ENCODE data around the gene ITPR3. TPM values are rescaled to one million over a fixed set of nuclear protein-coding genes. Genes with fewer than 3 reads are reported as not detected.

ITPR3 gene
- total and polyA plus RNA-seq, 2 of the 13 experiments (the other 11 are each of a cell fraction or from before 2014, with no cell fraction given): 3.8 to 21.4 TPM

DNA sequence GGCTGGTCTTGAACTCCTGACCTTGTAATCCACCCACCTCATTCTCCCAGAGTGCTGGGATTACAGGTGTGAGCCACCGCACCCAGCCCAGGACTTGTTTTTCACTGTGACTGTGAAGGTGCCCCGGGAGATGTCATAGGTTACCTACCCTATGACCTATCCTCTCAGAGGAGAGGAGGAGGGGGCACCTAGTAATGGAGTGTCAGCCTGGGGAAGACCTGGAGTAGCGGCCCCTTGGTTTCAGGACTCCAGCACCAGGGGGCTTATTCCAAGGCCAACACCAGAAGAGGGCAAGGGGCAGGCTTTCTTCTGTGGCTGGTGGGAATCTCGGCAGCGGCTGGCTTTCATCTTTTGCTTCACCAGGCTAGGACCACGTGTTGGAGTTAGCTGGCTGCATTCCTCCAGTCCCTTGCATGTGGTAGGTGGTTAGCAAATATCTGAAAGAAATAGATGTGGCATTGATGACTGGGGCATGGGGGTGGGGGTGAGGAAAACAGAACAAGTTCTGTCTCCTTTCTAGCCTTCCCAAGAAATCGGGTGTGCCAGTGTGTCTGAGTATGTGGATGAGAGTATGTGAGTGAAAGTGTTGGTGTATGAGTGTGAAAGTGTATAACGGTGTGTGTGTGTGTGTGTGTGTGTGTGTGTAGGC is 7.9 kb upstream of the ITPR3 start (continued):
- TF ChIP-seq GMEB2 (CRISPR knock-in tag; IDR thresholded peaks at IDR 0.05; ENCODE audit: low read depth) (no peak), DPF2 (CRISPR knock-in tag; IDR thresholded peaks at IDR 0.05; ENCODE audit: borderline replicate concordance, low read depth) (peak; percentile 78; the same call in 1 of the 2 replicates), ZNF547 (CRISPR knock-in tag; IDR thresholded peaks at IDR 0.05) (no peak), TEAD2 (CRISPR knock-in tag; IDR thresholded peaks at IDR 0.05) (no peak), ZNF33B (CRISPR knock-in tag; IDR thresholded peaks at IDR 0.05) (no peak), ZFP82 (CRISPR knock-in tag; IDR thresholded peaks at IDR 0.05; ENCODE audit: borderline replicate concordance) (no peak), PHF21A (CRISPR knock-in tag; IDR thresholded peaks at IDR 0.05) (peak; percentile 85; the same call in 1 of the 2 replicates), IRX3 (CRISPR knock-in tag; IDR thresholded peaks at IDR 0.05; ENCODE audit: borderline replicate concordance, low read depth) (no peak), NFKB2 (CRISPR knock-in tag; IDR thresholded peaks at IDR 0.05; ENCODE audit: borderline replicate concordance) (0 out of 2 replicates have a peak, but pooled peaks have one; percentile 39), PLRG1 (conservative IDR thresholded peaks at IDR 0.05) (no peak), TOE1 (CRISPR knock-in tag; IDR thresholded peaks at IDR 0.05) (no peak)
- TF ChIP-seq, protein P1, sequence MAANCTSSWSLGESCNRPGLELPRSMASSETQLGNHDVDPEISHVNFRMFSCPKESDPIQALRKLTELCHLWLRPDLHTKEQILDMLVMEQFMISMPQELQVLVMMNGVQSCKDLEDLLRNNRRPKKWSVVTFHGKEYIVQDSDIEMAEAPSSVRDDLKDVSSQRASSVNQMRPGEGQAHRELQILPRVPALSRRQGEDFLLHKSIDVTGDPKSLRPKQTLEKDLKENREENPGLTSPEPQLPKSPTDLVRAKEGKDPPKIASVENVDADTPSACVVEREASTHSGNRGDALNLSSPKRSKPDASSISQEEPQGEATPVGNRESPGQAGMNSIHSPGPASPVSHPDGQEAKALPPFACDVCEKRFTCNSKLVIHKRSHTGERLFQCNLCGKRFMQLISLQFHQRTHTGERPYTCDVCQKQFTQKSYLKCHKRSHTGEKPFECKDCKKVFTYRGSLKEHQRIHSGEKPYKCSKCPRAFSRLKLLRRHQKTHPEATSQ (CRISPR knock-in tag; IDR thresholded peaks at IDR 0.05; ENCODE audit: borderline replicate concordance): no peak
- TF ChIP-seq, protein P2, sequence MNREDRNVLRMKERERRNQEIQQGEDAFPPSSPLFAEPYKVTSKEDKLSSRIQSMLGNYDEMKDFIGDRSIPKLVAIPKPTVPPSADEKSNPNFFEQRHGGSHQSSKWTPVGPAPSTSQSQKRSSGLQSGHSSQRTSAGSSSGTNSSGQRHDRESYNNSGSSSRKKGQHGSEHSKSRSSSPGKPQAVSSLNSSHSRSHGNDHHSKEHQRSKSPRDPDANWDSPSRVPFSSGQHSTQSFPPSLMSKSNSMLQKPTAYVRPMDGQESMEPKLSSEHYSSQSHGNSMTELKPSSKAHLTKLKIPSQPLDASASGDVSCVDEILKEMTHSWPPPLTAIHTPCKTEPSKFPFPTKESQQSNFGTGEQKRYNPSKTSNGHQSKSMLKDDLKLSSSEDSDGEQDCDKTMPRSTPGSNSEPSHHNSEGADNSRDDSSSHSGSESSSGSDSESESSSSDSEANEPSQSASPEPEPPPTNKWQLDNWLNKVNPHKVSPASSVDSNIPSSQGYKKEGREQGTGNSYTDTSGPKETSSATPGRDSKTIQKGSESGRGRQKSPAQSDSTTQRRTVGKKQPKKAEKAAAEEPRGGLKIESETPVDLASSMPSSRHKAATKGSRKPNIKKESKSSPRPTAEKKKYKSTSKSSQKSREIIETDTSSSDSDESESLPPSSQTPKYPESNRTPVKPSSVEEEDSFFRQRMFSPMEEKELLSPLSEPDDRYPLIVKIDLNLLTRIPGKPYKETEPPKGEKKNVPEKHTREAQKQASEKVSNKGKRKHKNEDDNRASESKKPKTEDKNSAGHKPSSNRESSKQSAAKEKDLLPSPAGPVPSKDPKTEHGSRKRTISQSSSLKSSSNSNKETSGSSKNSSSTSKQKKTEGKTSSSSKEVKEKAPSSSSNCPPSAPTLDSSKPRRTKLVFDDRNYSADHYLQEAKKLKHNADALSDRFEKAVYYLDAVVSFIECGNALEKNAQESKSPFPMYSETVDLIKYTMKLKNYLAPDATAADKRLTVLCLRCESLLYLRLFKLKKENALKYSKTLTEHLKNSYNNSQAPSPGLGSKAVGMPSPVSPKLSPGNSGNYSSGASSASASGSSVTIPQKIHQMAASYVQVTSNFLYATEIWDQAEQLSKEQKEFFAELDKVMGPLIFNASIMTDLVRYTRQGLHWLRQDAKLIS (CRISPR knock-in tag; IDR thresholded peaks at IDR 0.05): no peak
- TF ChIP-seq, protein P3, sequence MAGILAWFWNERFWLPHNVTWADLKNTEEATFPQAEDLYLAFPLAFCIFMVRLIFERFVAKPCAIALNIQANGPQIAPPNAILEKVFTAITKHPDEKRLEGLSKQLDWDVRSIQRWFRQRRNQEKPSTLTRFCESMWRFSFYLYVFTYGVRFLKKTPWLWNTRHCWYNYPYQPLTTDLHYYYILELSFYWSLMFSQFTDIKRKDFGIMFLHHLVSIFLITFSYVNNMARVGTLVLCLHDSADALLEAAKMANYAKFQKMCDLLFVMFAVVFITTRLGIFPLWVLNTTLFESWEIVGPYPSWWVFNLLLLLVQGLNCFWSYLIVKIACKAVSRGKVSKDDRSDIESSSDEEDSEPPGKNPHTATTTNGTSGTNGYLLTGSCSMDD (CRISPR knock-in tag; IDR thresholded peaks at IDR 0.05): no peak
- TF ChIP-seq, protein P4, sequence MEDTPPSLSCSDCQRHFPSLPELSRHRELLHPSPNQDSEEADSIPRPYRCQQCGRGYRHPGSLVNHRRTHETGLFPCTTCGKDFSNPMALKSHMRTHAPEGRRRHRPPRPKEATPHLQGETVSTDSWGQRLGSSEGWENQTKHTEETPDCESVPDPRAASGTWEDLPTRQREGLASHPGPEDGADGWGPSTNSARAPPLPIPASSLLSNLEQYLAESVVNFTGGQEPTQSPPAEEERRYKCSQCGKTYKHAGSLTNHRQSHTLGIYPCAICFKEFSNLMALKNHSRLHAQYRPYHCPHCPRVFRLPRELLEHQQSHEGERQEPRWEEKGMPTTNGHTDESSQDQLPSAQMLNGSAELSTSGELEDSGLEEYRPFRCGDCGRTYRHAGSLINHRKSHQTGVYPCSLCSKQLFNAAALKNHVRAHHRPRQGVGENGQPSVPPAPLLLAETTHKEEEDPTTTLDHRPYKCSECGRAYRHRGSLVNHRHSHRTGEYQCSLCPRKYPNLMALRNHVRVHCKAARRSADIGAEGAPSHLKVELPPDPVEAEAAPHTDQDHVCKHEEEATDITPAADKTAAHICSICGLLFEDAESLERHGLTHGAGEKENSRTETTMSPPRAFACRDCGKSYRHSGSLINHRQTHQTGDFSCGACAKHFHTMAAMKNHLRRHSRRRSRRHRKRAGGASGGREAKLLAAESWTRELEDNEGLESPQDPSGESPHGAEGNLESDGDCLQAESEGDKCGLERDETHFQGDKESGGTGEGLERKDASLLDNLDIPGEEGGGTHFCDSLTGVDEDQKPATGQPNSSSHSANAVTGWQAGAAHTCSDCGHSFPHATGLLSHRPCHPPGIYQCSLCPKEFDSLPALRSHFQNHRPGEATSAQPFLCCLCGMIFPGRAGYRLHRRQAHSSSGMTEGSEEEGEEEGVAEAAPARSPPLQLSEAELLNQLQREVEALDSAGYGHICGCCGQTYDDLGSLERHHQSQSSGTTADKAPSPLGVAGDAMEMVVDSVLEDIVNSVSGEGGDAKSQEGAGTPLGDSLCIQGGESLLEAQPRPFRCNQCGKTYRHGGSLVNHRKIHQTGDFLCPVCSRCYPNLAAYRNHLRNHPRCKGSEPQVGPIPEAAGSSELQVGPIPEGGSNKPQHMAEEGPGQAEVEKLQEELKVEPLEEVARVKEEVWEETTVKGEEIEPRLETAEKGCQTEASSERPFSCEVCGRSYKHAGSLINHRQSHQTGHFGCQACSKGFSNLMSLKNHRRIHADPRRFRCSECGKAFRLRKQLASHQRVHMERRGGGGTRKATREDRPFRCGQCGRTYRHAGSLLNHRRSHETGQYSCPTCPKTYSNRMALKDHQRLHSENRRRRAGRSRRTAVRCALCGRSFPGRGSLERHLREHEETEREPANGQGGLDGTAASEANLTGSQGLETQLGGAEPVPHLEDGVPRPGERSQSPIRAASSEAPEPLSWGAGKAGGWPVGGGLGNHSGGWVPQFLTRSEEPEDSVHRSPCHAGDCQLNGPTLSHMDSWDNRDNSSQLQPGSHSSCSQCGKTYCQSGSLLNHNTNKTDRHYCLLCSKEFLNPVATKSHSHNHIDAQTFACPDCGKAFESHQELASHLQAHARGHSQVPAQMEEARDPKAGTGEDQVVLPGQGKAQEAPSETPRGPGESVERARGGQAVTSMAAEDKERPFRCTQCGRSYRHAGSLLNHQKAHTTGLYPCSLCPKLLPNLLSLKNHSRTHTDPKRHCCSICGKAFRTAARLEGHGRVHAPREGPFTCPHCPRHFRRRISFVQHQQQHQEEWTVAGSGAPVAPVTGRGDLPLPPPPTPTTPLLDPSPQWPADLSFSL (CRISPR knock-in tag; IDR thresholded peaks at IDR 0.05): peak; percentile 87

All from HepG2 (cell line).